Peyer's patch (tissue), 4 donors: ENCODE measurements around the gene FSTL5. TPM values are rescaled to one million over a fixed set of nuclear protein-coding genes. Genes with fewer than 3 reads are reported as not detected.

ENCODE experiments used
- DNase-seq, 3 donors: peaks; one replicate each; pipeline ENCODE4 v3.0.0-alpha.2; 2017 to 2019
- H3K27ac ChIP-seq, 4 donors: fragments of 200-600 bp; sonication (generic); one replicate each; pipeline ENCODE4 v1.5.1; 2016 to 2019
- H3K27me3 ChIP-seq, 2 donors: fragments of 200-600 bp; sonication (generic); one replicate each; pipeline ENCODE4 v1.5.1; 2019
- H3K36me3 ChIP-seq, 3 donors: fragments of 200-600 bp; sonication (generic); one replicate each; pipeline ENCODE4 v1.5.1; 2016 to 2019
- H3K4me1 ChIP-seq, 4 donors: fragments of 200-600 bp; sonication (generic); one replicate each; pipeline ENCODE4 v1.5.1; 2016 to 2019
- H3K4me3 ChIP-seq, 4 donors: fragments of 200-600 bp; sonication (generic); 1 replicate in 3 of 4; 2 replicates in 1 of 4; pipeline ENCODE4 v1.5.1; 2016 to 2019; ENCODE audit warnings: mild to moderate bottlenecking in 1 of 4
- H3K9me3 ChIP-seq, 4 donors: fragments of 200-600 bp; sonication (generic); one replicate each; pipeline ENCODE4 v1.5.1; 2016 to 2019; ENCODE audit warnings: mild to moderate bottlenecking in 1 of 4
- POLR2A ChIP-seq, 2 donors: fragments of 450-650 bp; IDR thresholded peaks; one replicate each; pipeline ENCODE4 v1.5.1; 2017; ENCODE audit warnings: antibody characterized with exemption in 2 of 2, mild to moderate bottlenecking in 2 of 2, moderate library complexity in 2 of 2
- total RNA-seq, 4 donors: library from RNA; depleted of rRNA; stranded (reverse); fragments of >200 nt; gene quantifications; one replicate each; pipeline ENCODE4 v1.1.0, GENCODE V29; 2016
- TF ChIP-seq, protein P1 (sequence below), 6 experiments: fragments of 450-650 bp in 4 of 6; fragments of 200-600 bp in 2 of 6; sonication (generic) in 1 of 6; IDR thresholded peaks; one replicate each; pipeline ENCODE4 v1.5.1; 2017 to 2019; ENCODE audit warnings: antibody characterized with exemption in 6 of 6, mild to moderate bottlenecking in 3 of 6, moderate library complexity in 1 of 6

Gene FSTL5
- total RNA-seq, 4 donors from 2014 or later, result 1.7 TPM; not detected in 3

DNA sequence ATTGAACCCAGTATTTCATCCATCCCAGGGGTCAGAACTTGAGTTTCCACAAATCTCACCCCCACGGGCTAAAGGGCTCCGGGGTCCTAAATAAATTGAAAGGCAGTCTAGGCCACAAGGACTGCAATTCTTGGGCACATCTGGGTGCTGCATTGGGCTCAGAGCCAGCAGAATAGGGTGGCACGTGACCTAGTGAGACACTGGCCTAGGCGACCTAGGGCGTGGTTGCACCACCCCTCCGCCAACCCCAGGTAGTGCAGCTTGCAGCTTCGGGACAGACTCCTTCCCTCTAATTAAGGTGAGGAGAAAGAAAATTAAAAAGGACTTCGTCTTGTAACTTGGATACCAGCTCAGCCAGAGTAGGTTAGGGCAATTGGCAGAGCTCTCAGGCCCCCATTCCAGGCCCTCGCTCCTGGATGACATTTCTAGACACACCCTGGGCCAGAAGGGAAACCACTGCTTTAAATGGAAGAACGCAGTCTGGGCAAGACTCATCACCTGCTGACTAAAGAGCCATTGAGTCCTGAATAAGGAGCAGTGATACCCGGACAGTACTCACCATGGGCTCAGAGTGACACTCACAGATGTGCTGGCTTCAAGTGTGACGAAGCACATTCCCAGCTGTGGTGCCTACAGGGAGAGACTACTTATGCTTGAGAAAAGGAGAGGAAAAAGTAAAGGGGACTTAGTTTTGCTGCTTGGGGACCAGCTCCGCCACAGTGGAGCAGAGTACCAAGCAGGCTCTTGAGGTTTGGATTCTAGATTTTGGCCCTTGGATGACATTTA lies 735.4 kb downstream of the FSTL5 start:
- no peaks in the 10 kb centered on the region for H3K9me3 ChIP-seq
- no peaks in the 10 kb centered on the region for H3K4me1 ChIP-seq
- DNase-seq, result no peak
- TF ChIP-seq, protein P1, sequence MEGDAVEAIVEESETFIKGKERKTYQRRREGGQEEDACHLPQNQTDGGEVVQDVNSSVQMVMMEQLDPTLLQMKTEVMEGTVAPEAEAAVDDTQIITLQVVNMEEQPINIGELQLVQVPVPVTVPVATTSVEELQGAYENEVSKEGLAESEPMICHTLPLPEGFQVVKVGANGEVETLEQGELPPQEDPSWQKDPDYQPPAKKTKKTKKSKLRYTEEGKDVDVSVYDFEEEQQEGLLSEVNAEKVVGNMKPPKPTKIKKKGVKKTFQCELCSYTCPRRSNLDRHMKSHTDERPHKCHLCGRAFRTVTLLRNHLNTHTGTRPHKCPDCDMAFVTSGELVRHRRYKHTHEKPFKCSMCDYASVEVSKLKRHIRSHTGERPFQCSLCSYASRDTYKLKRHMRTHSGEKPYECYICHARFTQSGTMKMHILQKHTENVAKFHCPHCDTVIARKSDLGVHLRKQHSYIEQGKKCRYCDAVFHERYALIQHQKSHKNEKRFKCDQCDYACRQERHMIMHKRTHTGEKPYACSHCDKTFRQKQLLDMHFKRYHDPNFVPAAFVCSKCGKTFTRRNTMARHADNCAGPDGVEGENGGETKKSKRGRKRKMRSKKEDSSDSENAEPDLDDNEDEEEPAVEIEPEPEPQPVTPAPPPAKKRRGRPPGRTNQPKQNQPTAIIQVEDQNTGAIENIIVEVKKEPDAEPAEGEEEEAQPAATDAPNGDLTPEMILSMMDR (IDR thresholded peaks at IDR 0.05), result no peak
- TF ChIP-seq POLR2A (IDR thresholded peaks at IDR 0.05), result no peak
- H3K36me3 ChIP-seq, result no peaks in the 10 kb centered on the region
- no peak overlapping the region for H3K27ac ChIP-seq
- no peak overlapping the region for H3K4me3 ChIP-seq
- H3K27me3 ChIP-seq, result no peaks in the 10 kb centered on the region

DNA sequence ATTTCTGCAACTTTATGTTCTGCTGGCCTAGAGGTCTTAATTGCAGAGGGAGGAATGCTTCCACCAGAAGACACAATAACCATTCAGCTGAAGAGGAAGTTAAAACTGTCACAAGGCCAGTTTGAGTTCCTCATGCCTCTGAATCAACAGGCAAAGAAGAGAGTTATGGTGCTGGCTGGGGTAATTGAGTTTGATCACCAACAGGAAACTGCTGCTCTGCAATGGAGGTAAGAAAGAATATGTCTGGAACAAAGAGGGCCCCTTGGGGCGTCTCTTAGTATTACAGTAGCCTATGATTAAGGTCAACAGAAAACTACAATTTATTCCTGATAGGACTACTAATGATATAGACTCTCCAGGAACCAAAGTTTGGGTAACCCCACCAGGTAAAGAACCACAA lies 744.0 kb downstream of the FSTL5 start:
- TF ChIP-seq, protein P1 (IDR thresholded peaks at IDR 0.05), result peak in 1 of 6 experiments; percentile 16
- no peak for TF ChIP-seq POLR2A (IDR thresholded peaks at IDR 0.05)
- Histone ChIP-seq H3K4me3 (no peak overlapping the region), H3K4me1 (no peaks in the 10 kb centered on the region), H3K9me3 (no peaks in the 10 kb centered on the region), H3K36me3 (no peaks in the 10 kb centered on the region), H3K27me3 (no peaks in the 10 kb centered on the region), H3K27ac (no peak overlapping the region)
- no peak for DNase-seq

DNA sequence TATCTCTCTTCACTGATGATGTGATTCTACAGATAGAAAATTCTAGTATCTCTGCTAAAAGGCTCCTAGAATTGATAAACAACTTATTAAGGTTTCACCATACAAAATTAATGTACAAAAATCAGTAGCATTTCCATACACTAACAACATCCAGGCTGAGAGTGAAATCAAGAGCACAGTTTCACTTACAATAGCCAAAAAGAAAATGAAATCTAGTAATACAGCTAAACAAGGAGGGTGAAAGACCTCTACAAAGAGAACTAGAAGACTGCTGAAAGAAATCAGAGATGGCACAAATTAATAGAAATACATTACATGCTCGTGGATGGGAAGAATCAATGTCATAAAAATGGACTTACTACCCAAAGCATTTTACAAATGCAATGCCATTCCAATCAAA lies 751.9 kb downstream of the FSTL5 start:
- no peak for DNase-seq
- Histone ChIP-seq H3K9me3 (no peaks in the 10 kb centered on the region), H3K4me1 (no peaks in the 10 kb centered on the region), H3K36me3 (no peaks in the 10 kb centered on the region), H3K27ac (no peak overlapping the region), H3K27me3 (no peaks in the 10 kb centered on the region), H3K4me3 (no peak overlapping the region)
- TF ChIP-seq, protein P1 (IDR thresholded peaks at IDR 0.05), result no peak
- no peak for TF ChIP-seq POLR2A (IDR thresholded peaks at IDR 0.05)

DNA sequence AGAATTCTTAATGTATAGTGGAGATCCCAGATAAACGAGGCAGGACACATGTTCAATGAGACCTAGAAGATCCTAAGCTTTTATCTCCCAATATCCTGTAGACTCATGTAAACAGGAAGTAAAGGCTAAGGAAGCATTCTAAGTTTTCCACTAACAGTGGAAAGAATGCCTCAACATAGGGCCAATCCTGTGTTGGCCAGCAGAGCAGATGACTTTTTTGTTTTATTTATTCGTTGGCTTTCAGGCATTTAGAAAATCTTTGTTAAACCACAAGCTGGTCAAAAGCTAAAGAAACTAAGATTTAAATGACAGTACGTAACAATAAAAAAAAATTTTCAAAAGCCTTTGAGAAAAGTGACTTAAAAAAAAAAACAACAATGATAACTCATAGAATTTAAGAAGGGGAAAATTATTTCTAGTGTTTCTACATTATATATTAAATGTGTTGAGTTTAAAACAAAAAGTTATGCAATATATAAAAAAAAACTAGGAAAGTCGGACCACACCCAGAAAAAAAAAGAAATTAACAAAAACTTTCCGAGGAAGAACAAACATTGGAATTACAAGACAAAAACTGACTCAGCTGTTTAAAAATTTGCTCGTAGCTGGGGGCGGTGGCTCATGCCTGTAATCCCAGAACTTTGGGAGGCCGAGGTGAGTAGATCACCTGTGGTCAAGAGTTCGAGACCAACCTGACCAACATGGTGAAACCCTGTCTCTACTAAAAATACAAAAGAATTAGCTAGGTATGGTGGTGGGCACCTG lies 759.3 kb downstream of the FSTL5 start:
- DNase-seq, result no peak
- TF ChIP-seq, protein P1 (IDR thresholded peaks at IDR 0.05), result no peak
- TF ChIP-seq POLR2A (IDR thresholded peaks at IDR 0.05), result no peak
- Histone ChIP-seq H3K27me3 (no peaks in the 10 kb centered on the region), H3K9me3 (no peaks in the 10 kb centered on the region), H3K27ac (no peak overlapping the region), H3K36me3 (no peaks in the 10 kb centered on the region), H3K4me1 (no peaks in the 10 kb centered on the region), H3K4me3 (no peak overlapping the region)

DNA sequence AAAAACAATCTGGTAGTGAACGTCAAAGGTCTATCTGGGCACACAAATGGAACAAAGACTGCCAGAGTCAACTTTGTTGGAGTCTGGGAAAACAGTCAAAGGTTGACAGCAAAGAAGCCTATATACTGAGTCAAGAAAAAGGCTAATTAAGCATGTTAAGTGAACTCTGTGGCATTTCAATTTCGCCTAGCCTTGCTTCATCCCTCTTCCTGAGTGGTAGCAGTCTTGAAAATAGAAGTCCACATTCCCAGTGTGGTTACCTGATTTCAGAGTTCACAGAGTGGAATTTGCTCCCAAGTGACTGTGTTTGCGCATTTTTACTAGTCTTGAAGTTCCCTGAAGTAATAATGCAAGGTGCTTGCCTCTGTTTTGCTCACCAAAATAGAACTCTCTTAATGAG lies 760.0 kb downstream of the FSTL5 start:
- no peaks in the 10 kb centered on the region for H3K27me3 ChIP-seq
- H3K4me1 ChIP-seq, result no peaks in the 10 kb centered on the region
- H3K4me3 ChIP-seq, result no peak overlapping the region
- H3K36me3 ChIP-seq, result no peaks in the 10 kb centered on the region
- no peaks in the 10 kb centered on the region for H3K9me3 ChIP-seq
- TF ChIP-seq, protein P1 (IDR thresholded peaks at IDR 0.05), result no peak
- no peak for TF ChIP-seq POLR2A (IDR thresholded peaks at IDR 0.05)
- no peak for DNase-seq
- H3K27ac ChIP-seq, result no peak overlapping the region
